Neural cell (in vitro differentiated cells): ENCODE measurements around the gene PIP5K1B. TPM values are rescaled to one million over a fixed set of nuclear protein-coding genes. Genes with fewer than 3 reads are reported as not detected.

Source experiments
- H2AFZ ChIP-seq: fragments of 200-600, 300-800 bp; sonication (generic), shearing (Covaris generic); 2 replicates; pipeline ENCODE4 v1.6.0; 2014; ENCODE audit warnings: low read depth, mild to moderate bottlenecking, antibody characterized with exemption, low read length, moderate library complexity
- H3F3A ChIP-seq: fragments of 200-600 bp; shearing (Covaris generic); 2 replicates; pipeline ENCODE4 v1.6.1; 2016; ENCODE audit warnings: mild to moderate bottlenecking, moderate library complexity, mixed read lengths, antibody characterized with exemption, low read length; ENCODE audit not compliant: insufficient read depth, poor library complexity, severe bottlenecking
- H3K27ac ChIP-seq: fragments of 200-600, 300-800 bp; sonication (generic), shearing (Covaris generic); 2 replicates; pipeline ENCODE4 v1.5.1; 2014; ENCODE audit warnings: mild to moderate bottlenecking, low read length, moderate library complexity
- H3K27me3 ChIP-seq: fragments of 300-800, 200-600 bp; sonication (generic), shearing (Covaris generic); 2 replicates; pipeline ENCODE4 v1.6.0; 2014; ENCODE audit warnings: mild to moderate bottlenecking, low read depth, low read length, moderate library complexity; ENCODE audit not compliant: insufficient read depth
- H3K36me3 ChIP-seq: fragments of 300-800, 200-600 bp; sonication (generic), shearing (Covaris generic); 2 replicates; pipeline ENCODE4 v1.5.1; 2014; ENCODE audit warnings: mild to moderate bottlenecking, antibody characterized with exemption, low read length, moderate library complexity; ENCODE audit not compliant: insufficient read depth
- H3K4me2 ChIP-seq: fragments of 300-800, 200-600 bp; sonication (generic), shearing (Covaris generic); 2 replicates; pipeline ENCODE4 v1.6.0; 2014; ENCODE audit warnings: mild to moderate bottlenecking, low read length
- H3K4me3 ChIP-seq: fragments of 300-800, 200-600 bp; sonication (generic), shearing (Covaris generic); 2 replicates; pipeline ENCODE4 v1.5.1; 2014; ENCODE audit warnings: mild to moderate bottlenecking, low read length, moderate library complexity
- H3K79me2 ChIP-seq: fragments of 200-600 bp; shearing (Covaris generic); replicated peaks from 2 replicates; pipeline ENCODE4 v1.6.0; 2014; ENCODE audit warnings: mild to moderate bottlenecking, low read length, moderate library complexity; ENCODE audit not compliant: insufficient read depth
- H3K9ac ChIP-seq: fragments of 300-800, 200-600 bp; sonication (generic), shearing (Covaris generic); 2 replicates; pipeline ENCODE4 v1.6.1; 2016; ENCODE audit warnings: mild to moderate bottlenecking, low read length, mixed read lengths
- H3K9me2 ChIP-seq: fragments of 200-600 bp; shearing (Covaris generic); 2 replicates; pipeline ENCODE4 v1.6.1; 2016; ENCODE audit warnings: mild to moderate bottlenecking, low read length, mixed read lengths; ENCODE audit not compliant: insufficient read depth
- H3K9me3 ChIP-seq: fragments of 200-600, 300-800 bp; sonication (generic), shearing (Covaris generic); 2 replicates; pipeline ENCODE4 v1.6.1; 2016; ENCODE audit warnings: mild to moderate bottlenecking, mixed run types, low read length, moderate library complexity, mixed read lengths
- H4K20me1 ChIP-seq: fragments of 200-600 bp; shearing (Covaris generic); 2 replicates; pipeline ENCODE4 v1.6.1; 2016; ENCODE audit warnings: mild to moderate bottlenecking, mixed run types; ENCODE audit not compliant: insufficient read depth
- EP300 ChIP-seq: fragments of 450-650 bp; conservative IDR thresholded peaks from 2 replicates; pipeline ENCODE4 v1.6.1; 2014; ENCODE audit warnings: antibody characterized with exemption, mild to moderate bottlenecking, moderate library complexity; ENCODE audit not compliant: poor library complexity, severe bottlenecking
- EZH2 ChIP-seq: fragments of 200-600, 300-800 bp; shearing (Covaris generic), sonication (generic); IDR thresholded peaks from 2 replicates; pipeline ENCODE4 v1.6.1; 2014; ENCODE audit warnings: antibody characterized with exemption, low read length, borderline replicate concordance, mild to moderate bottlenecking; ENCODE audit not compliant: insufficient read depth, poor library complexity, severe bottlenecking
- MXI1 ChIP-seq: fragments of 450-650 bp; conservative IDR thresholded peaks from 2 replicates; pipeline ENCODE4 v1.6.1; 2014; ENCODE audit warnings: antibody characterized with exemption, mild to moderate bottlenecking; ENCODE audit not compliant: poor library complexity, severe bottlenecking
- POLR2AphosphoS5 ChIP-seq: IDR thresholded peaks from 2 replicates; pipeline ENCODE4 v1.6.1; 2012
- RAD21 ChIP-seq: fragments of 450-650 bp; conservative IDR thresholded peaks from 2 replicates; pipeline ENCODE4 v1.6.1; 2014; ENCODE audit warnings: antibody characterized with exemption, mild to moderate bottlenecking, moderate library complexity
- SMC3 ChIP-seq: fragments of 450-650 bp; conservative IDR thresholded peaks from 2 replicates; pipeline ENCODE4 v1.6.1; 2014; ENCODE audit warnings: antibody characterized with exemption, mild to moderate bottlenecking, moderate library complexity; ENCODE audit not compliant: poor library complexity
- TAF1 ChIP-seq: IDR thresholded peaks from 2 replicates; pipeline ENCODE4 v1.6.1; 2012; ENCODE audit warnings: low read depth
- polyA plus RNA-seq: library from polyadenylated mRNA; depleted of rRNA; stranded (reverse); fragments of >200 nt; gene quantifications from 2 replicates; pipeline ENCODE4 v1.2.3, GENCODE V29; 2014
- TF ChIP-seq, protein P1 (sequence below): IDR thresholded peaks from 2 replicates; pipeline ENCODE4 v1.6.1; 2012; ENCODE audit warnings: borderline replicate concordance
- TF ChIP-seq, protein P2 (sequence below): fragments of 450-650 bp; IDR thresholded peaks from 2 replicates; pipeline ENCODE4 v1.5.1; 2014; ENCODE audit warnings: antibody characterized with exemption, mild to moderate bottlenecking, moderate library complexity; ENCODE audit not compliant: poor library complexity, severe bottlenecking

The PIP5K1B gene
- polyA plus RNA-seq, 1 donor from 2014 or later = 1.5 TPM

DNA sequence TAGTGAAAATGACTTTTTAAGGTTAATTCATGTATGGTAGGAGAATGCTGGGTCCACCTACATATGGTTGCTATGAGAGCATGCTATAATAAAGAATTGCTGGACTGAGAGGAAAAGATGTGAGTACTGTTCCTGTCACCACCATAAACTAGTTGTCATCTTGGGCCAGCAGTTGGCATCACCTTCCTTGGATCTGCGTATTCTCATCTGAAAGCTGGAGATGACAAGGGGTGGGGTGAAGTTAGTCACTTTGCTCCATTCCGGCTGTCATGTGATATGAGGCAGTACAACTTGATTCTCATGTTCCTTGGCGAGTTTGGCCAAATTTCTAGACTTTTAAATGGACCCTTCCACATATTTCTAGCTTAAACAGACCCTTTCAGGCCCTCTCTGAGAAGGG is 33.3 kb downstream of the PIP5K1B start:
- TF ChIP-seq, protein P1, sequence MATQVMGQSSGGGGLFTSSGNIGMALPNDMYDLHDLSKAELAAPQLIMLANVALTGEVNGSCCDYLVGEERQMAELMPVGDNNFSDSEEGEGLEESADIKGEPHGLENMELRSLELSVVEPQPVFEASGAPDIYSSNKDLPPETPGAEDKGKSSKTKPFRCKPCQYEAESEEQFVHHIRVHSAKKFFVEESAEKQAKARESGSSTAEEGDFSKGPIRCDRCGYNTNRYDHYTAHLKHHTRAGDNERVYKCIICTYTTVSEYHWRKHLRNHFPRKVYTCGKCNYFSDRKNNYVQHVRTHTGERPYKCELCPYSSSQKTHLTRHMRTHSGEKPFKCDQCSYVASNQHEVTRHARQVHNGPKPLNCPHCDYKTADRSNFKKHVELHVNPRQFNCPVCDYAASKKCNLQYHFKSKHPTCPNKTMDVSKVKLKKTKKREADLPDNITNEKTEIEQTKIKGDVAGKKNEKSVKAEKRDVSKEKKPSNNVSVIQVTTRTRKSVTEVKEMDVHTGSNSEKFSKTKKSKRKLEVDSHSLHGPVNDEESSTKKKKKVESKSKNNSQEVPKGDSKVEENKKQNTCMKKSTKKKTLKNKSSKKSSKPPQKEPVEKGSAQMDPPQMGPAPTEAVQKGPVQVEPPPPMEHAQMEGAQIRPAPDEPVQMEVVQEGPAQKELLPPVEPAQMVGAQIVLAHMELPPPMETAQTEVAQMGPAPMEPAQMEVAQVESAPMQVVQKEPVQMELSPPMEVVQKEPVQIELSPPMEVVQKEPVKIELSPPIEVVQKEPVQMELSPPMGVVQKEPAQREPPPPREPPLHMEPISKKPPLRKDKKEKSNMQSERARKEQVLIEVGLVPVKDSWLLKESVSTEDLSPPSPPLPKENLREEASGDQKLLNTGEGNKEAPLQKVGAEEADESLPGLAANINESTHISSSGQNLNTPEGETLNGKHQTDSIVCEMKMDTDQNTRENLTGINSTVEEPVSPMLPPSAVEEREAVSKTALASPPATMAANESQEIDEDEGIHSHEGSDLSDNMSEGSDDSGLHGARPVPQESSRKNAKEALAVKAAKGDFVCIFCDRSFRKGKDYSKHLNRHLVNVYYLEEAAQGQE = no peak
- TF ChIP-seq, protein P2, sequence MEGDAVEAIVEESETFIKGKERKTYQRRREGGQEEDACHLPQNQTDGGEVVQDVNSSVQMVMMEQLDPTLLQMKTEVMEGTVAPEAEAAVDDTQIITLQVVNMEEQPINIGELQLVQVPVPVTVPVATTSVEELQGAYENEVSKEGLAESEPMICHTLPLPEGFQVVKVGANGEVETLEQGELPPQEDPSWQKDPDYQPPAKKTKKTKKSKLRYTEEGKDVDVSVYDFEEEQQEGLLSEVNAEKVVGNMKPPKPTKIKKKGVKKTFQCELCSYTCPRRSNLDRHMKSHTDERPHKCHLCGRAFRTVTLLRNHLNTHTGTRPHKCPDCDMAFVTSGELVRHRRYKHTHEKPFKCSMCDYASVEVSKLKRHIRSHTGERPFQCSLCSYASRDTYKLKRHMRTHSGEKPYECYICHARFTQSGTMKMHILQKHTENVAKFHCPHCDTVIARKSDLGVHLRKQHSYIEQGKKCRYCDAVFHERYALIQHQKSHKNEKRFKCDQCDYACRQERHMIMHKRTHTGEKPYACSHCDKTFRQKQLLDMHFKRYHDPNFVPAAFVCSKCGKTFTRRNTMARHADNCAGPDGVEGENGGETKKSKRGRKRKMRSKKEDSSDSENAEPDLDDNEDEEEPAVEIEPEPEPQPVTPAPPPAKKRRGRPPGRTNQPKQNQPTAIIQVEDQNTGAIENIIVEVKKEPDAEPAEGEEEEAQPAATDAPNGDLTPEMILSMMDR = no peak
- TF ChIP-seq RAD21 (no peak), TAF1 (no peak), EP300 (no peak), EZH2 (no peak), MXI1 (no peak), POLR2AphosphoS5 (no peak), SMC3 (no peak)
- no peak overlapping the region for H3K4me2 ChIP-seq

DNA sequence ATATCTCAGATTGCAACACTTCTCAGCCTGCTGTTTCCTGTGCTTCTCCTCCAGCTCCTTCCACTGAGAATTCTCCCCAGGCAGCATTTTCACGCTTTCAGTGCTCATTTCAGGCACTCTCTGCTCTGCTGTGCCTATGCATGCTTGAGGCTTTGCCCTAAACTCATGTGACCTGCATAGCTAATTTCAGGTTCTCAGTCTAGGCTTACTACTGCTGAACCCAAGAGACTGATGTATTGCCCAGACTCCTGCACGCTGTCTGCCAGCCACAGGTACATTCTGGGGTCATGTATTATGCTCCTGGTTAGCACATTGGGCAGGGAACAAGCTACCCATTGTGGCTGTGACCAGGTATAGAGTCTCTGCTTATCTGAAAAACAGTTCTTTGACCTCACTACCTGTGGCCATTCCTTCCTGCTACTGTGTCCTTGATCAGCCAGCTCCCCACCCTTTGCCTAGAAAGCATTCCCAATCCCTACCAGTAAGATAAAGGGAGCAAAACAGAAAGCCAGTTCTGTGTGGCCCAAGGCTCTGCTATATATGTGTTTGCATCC is 34.7 kb downstream of the PIP5K1B start:
- no peaks in the 10 kb centered on the region for H3F3A ChIP-seq
- H3K9me3 ChIP-seq = no peaks in the 10 kb centered on the region
- H3K4me3 ChIP-seq = no peak overlapping the region
- H3K9ac ChIP-seq = no peak overlapping the region
- no peak overlapping the region for H3K4me2 ChIP-seq
- no peaks in the 10 kb centered on the region for H3K9me2 ChIP-seq
- no peak overlapping the region for H2AFZ ChIP-seq
- no peak overlapping the region for H3K27ac ChIP-seq
- H3K79me2 ChIP-seq = no peaks in the 10 kb centered on the region
- H3K36me3 ChIP-seq = no peaks in the 10 kb centered on the region
- TF ChIP-seq, protein P1 = no peak
- no peaks in the 10 kb centered on the region for H3K27me3 ChIP-seq
- H4K20me1 ChIP-seq = no peaks in the 10 kb centered on the region

More for the DNA sequence above, 33.3 kb downstream of the PIP5K1B start:
- no peaks in the 10 kb centered on the region for H3K27me3 ChIP-seq
- H3K79me2 ChIP-seq = no peaks in the 10 kb centered on the region
- H3K9ac ChIP-seq = no peak overlapping the region
- H3K4me3 ChIP-seq = no peak overlapping the region
- H3K27ac ChIP-seq = no peak overlapping the region
- no peak overlapping the region for H2AFZ ChIP-seq
- no peaks in the 10 kb centered on the region for H3F3A ChIP-seq
- H3K9me2 ChIP-seq = no peaks in the 10 kb centered on the region
- no peaks in the 10 kb centered on the region for H3K9me3 ChIP-seq
- H3K36me3 ChIP-seq = no peaks in the 10 kb centered on the region
- H4K20me1 ChIP-seq = no peaks in the 10 kb centered on the region
